ENCODE measurements around the gene KLHL11. TPM values are rescaled to one million over a fixed set of nuclear protein-coding genes. Genes with fewer than 3 reads are reported as not detected.

Gene KLHL11
- total and polyA plus RNA-seq, 4 donors, result 0.68 to 12.6 (median 7.1) TPM

DNA sequence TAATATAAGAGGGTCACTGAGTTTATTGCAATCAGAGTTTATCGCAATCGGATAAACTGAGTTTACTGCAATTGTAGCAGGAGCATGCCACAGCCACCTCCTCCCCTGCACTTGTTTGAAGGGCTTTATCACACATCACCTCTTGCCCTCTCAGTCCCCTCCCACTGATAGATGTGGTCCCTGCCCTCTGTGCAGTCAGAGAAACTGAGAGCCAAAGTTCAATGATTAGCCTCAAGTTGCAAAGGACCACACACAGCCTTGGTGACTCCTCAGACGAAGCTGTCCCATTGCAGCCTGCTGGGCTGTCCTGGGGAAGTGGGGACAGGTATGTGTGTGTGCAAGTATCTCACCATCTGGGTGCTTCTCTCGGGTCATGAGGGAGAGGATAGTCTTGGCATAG, 39.9 kb upstream of the KLHL11 start:
- Histone ChIP-seq H3K27ac (ENCODE audit: low read depth in 1 of 2, low read length in 2 of 2) (no peak overlapping the region), H3K9me3 (ENCODE audit: control insufficient read depth in 4 of 4, low read length in 3 of 4) (no peaks in the 10 kb centered on the region), H3K4me1 (ENCODE audit: control insufficient read depth in 4 of 4, insufficient read depth in 4 of 4, low read length in 3 of 4) (peaks cover 0 to 11% (median 4%) of the 10 kb centered on the region in 4 donors), H3K36me3 (ENCODE audit: control insufficient read depth in 4 of 4, insufficient read depth in 3 of 4, low read depth in 1 of 4, low read length in 3 of 4) (peaks cover 11 to 67% (median 42%) of the 10 kb centered on the region in 4 donors), H3K9ac (ENCODE audit: low read depth in 1 of 2, low read length in 2 of 2) (no peak overlapping the region), H3K27me3 (ENCODE audit: control insufficient read depth in 4 of 4, insufficient read depth in 4 of 4, low read length in 3 of 4) (no peaks in the 10 kb centered on the region), H3K4me3 (ENCODE audit: low read depth in 1 of 3, low read length in 3 of 3) (no peak overlapping the region)
- no peak for DNase-seq (ENCODE audit: low spot score)
- TF ChIP-seq, protein P1, sequence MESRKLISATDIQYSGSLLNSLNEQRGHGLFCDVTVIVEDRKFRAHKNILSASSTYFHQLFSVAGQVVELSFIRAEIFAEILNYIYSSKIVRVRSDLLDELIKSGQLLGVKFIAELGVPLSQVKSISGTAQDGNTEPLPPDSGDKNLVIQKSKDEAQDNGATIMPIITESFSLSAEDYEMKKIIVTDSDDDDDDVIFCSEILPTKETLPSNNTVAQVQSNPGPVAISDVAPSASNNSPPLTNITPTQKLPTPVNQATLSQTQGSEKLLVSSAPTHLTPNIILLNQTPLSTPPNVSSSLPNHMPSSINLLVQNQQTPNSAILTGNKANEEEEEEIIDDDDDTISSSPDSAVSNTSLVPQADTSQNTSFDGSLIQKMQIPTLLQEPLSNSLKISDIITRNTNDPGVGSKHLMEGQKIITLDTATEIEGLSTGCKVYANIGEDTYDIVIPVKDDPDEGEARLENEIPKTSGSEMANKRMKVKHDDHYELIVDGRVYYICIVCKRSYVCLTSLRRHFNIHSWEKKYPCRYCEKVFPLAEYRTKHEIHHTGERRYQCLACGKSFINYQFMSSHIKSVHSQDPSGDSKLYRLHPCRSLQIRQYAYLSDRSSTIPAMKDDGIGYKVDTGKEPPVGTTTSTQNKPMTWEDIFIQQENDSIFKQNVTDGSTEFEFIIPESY (IDR thresholded peaks at IDR 0.05), result no peak
- TF ChIP-seq YY1 (IDR thresholded peaks at IDR 0.05) (no peak), GABPA (IDR thresholded peaks at IDR 0.05 in 1 of 2, conservative IDR thresholded peaks at IDR 0.05 in 1 of 2) (no peak), NR2F2 (IDR thresholded peaks at IDR 0.05) (no peak), JUND (IDR thresholded peaks at IDR 0.05) (no peak), RAD21 (IDR thresholded peaks at IDR 0.05) (no peak), FOXA2 (IDR thresholded peaks at IDR 0.05) (no peak), SP1 (IDR thresholded peaks at IDR 0.05) (no peak), HNF4G (IDR thresholded peaks at IDR 0.05) (no peak), TAF1 (conservative IDR thresholded peaks at IDR 0.05) (no peak), HNF4A (conservative IDR thresholded peaks at IDR 0.05) (no peak)
- TF ChIP-seq, protein P2, sequence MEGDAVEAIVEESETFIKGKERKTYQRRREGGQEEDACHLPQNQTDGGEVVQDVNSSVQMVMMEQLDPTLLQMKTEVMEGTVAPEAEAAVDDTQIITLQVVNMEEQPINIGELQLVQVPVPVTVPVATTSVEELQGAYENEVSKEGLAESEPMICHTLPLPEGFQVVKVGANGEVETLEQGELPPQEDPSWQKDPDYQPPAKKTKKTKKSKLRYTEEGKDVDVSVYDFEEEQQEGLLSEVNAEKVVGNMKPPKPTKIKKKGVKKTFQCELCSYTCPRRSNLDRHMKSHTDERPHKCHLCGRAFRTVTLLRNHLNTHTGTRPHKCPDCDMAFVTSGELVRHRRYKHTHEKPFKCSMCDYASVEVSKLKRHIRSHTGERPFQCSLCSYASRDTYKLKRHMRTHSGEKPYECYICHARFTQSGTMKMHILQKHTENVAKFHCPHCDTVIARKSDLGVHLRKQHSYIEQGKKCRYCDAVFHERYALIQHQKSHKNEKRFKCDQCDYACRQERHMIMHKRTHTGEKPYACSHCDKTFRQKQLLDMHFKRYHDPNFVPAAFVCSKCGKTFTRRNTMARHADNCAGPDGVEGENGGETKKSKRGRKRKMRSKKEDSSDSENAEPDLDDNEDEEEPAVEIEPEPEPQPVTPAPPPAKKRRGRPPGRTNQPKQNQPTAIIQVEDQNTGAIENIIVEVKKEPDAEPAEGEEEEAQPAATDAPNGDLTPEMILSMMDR (IDR thresholded peaks at IDR 0.05; ENCODE audit: low read depth, low read length, missing input control), result no peak
- WGBS, result 93% methylated on average over 4 of the region's 4 CpGs

DNA sequence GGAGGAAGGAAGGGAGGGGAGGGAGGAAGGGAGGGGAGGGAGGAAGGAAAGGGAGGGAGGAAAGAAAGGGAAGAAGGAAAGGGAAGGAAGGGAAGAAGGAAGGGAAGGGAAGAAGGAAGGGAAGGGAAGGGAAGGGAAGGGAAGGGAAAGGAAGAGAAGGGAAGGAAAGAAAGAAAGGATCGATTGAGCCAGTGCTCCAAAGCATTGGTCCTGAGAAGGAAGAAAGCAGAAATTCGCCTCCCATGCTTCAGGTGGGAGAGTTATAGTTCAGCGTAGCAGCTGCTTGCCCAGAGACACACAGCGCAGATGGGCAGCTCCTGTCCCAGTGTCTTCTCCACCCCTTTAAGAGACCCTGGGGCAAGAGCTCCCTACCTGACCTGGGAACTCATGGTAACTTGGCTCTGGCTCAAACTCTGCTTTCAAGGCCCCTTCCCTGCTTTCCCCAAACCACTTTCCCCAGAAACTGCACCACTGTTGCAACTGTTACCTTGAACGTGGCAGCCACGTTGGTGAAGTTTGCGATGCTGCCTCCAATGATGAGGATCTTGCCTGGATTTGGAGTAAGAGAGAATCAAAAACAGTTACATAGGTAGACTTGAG, 39.1 kb upstream of the KLHL11 start:
- H3K4me1 ChIP-seq (ENCODE audit: control insufficient read depth in 4 of 4, insufficient read depth in 4 of 4, low read length in 3 of 4), result peaks cover 0 to 11% (median 4%) of the 10 kb centered on the region in 4 donors
- no peaks in the 10 kb centered on the region for H3K27me3 ChIP-seq (ENCODE audit: control insufficient read depth in 4 of 4, insufficient read depth in 4 of 4, low read length in 3 of 4)
- H3K4me3 ChIP-seq (ENCODE audit: low read depth in 1 of 3, low read length in 3 of 3), result no peak overlapping the region
- 94% methylated on average over 7 of the region's 7 CpGs for WGBS
- no peak for DNase-seq (ENCODE audit: low spot score)
- TF ChIP-seq SP1 (IDR thresholded peaks at IDR 0.05) (no peak), RXRA (IDR thresholded peaks at IDR 0.05) (no peak), HNF4A (conservative IDR thresholded peaks at IDR 0.05) (no peak), YY1 (IDR thresholded peaks at IDR 0.05) (no peak), EGR1 (IDR thresholded peaks at IDR 0.05; ENCODE audit: low read depth in 2 of 2) (no peak), GABPA (IDR thresholded peaks at IDR 0.05 in 1 of 2, conservative IDR thresholded peaks at IDR 0.05 in 1 of 2) (no peak), JUND (IDR thresholded peaks at IDR 0.05) (no peak), FOXA1 (IDR thresholded peaks at IDR 0.05) (no peak), TAF1 (conservative IDR thresholded peaks at IDR 0.05) (no peak), FOXA2 (IDR thresholded peaks at IDR 0.05) (no peak), RAD21 (IDR thresholded peaks at IDR 0.05) (no peak)
- TF ChIP-seq, protein P3, sequence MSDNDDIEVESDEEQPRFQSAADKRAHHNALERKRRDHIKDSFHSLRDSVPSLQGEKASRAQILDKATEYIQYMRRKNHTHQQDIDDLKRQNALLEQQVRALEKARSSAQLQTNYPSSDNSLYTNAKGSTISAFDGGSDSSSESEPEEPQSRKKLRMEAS (IDR thresholded peaks at IDR 0.05), result no peak
- TF ChIP-seq, protein P4, sequence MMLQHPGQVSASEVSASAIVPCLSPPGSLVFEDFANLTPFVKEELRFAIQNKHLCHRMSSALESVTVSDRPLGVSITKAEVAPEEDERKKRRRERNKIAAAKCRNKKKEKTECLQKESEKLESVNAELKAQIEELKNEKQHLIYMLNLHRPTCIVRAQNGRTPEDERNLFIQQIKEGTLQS (IDR thresholded peaks at IDR 0.05), result no peak
- TF ChIP-seq, protein P2 (IDR thresholded peaks at IDR 0.05; ENCODE audit: low read depth, low read length, missing input control), result no peak
- TF ChIP-seq, protein P1 (IDR thresholded peaks at IDR 0.05), result no peak
- TF ChIP-seq, protein P5, sequence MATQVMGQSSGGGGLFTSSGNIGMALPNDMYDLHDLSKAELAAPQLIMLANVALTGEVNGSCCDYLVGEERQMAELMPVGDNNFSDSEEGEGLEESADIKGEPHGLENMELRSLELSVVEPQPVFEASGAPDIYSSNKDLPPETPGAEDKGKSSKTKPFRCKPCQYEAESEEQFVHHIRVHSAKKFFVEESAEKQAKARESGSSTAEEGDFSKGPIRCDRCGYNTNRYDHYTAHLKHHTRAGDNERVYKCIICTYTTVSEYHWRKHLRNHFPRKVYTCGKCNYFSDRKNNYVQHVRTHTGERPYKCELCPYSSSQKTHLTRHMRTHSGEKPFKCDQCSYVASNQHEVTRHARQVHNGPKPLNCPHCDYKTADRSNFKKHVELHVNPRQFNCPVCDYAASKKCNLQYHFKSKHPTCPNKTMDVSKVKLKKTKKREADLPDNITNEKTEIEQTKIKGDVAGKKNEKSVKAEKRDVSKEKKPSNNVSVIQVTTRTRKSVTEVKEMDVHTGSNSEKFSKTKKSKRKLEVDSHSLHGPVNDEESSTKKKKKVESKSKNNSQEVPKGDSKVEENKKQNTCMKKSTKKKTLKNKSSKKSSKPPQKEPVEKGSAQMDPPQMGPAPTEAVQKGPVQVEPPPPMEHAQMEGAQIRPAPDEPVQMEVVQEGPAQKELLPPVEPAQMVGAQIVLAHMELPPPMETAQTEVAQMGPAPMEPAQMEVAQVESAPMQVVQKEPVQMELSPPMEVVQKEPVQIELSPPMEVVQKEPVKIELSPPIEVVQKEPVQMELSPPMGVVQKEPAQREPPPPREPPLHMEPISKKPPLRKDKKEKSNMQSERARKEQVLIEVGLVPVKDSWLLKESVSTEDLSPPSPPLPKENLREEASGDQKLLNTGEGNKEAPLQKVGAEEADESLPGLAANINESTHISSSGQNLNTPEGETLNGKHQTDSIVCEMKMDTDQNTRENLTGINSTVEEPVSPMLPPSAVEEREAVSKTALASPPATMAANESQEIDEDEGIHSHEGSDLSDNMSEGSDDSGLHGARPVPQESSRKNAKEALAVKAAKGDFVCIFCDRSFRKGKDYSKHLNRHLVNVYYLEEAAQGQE (IDR thresholded peaks at IDR 0.05), result no peak
- peaks cover 9 to 65% (median 36%) of the 10 kb centered on the region in 4 donors for H3K36me3 ChIP-seq (ENCODE audit: control insufficient read depth in 4 of 4, insufficient read depth in 3 of 4, low read depth in 1 of 4, low read length in 3 of 4)
- no peak overlapping the region for H3K9ac ChIP-seq (ENCODE audit: low read depth in 1 of 2, low read length in 2 of 2)
- H3K27ac ChIP-seq (ENCODE audit: low read depth in 1 of 2, low read length in 2 of 2), result no peak overlapping the region
- no peaks in the 10 kb centered on the region for H3K9me3 ChIP-seq (ENCODE audit: control insufficient read depth in 4 of 4, low read length in 3 of 4)

Measured in liver (tissue), 9 donors.